Fibroblast of pulmonary artery (primary cell): ENCODE data around the gene PAPSS1.

Source experiments
- DNase-seq: peaks from one replicate; pipeline ENCODE4 v3.0.0-alpha.2; 2010; ENCODE audit warnings: low read depth
- H3K4me3 ChIP-seq: replicated peaks from 2 replicates; pipeline ENCODE4 v1.5.1; 2011; ENCODE audit warnings: low read depth, mild to moderate bottlenecking, control low read depth, low read length, moderate library complexity
- TF ChIP-seq, protein P1 (sequence below): IDR thresholded peaks from 2 replicates; pipeline ENCODE4 v1.5.1; 2011; ENCODE audit warnings: mild to moderate bottlenecking, control low read depth, low read length, inconsistent platforms; ENCODE audit errors: missing control alignments

The PAPSS1 gene

DNA sequence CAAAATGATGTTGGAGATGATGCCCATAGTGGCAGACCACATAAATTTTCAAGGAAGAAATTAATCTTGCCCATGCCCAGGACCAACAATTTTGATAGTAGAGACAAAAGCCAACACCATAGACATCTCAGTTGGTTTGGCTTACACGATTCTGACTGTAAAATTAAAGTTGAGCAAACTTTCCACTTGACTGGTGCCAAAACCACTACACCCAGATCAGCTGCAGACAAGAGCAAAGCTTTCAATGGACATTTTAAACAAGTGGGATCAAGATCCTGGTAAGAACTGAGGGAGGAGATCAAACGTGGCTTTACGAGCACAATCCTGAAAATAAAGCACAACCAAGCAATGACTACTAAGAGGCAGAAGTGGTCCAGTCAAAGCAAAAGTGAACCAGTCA, 90.7 kb downstream of the PAPSS1 start:
- TF ChIP-seq, protein P1, sequence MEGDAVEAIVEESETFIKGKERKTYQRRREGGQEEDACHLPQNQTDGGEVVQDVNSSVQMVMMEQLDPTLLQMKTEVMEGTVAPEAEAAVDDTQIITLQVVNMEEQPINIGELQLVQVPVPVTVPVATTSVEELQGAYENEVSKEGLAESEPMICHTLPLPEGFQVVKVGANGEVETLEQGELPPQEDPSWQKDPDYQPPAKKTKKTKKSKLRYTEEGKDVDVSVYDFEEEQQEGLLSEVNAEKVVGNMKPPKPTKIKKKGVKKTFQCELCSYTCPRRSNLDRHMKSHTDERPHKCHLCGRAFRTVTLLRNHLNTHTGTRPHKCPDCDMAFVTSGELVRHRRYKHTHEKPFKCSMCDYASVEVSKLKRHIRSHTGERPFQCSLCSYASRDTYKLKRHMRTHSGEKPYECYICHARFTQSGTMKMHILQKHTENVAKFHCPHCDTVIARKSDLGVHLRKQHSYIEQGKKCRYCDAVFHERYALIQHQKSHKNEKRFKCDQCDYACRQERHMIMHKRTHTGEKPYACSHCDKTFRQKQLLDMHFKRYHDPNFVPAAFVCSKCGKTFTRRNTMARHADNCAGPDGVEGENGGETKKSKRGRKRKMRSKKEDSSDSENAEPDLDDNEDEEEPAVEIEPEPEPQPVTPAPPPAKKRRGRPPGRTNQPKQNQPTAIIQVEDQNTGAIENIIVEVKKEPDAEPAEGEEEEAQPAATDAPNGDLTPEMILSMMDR = no peak
- no peak for DNase-seq
- H3K4me3 ChIP-seq = no peak overlapping the region

- no peak for DNase-seq
- H3K4me3 ChIP-seq = no peak overlapping the region
- TF ChIP-seq, protein P1 = no peak
Measured at GRCh38 chr4:107625391-107625902, 94.6 kb downstream of the PAPSS1 start.

GRCh38 chr4:107624024-107624423, 96.0 kb downstream of the PAPSS1 start:
- TF ChIP-seq, protein P1 = no peak
- no peak for DNase-seq
- H3K4me3 ChIP-seq = no peak overlapping the region

DNA sequence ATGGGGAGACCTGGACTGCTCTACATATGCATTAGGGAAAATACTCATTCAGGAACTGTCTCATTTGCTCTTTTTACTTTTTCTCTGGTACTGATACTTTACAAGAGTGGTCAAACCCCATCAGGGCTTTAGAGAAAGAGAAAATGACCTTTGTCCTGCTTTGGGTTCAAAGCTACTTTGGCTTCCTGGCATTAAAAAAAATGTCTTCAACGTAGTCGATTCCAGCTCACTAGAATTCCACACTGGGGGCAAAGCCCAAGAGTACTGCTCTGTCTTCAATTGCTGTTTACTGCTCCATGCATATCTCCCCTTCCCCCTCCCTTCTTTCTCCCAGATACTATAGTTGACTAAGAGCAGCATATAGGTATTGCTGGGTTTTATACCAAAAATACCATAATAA, 98.0 kb downstream of the PAPSS1 start:
- DNase-seq = no peak
- H3K4me3 ChIP-seq = no peak overlapping the region
- TF ChIP-seq, protein P1 = no peak

GRCh38 chr4:107619731-107620130, 100.3 kb downstream of the PAPSS1 start:
- H3K4me3 ChIP-seq = no peak overlapping the region
- TF ChIP-seq, protein P1 = no peak
- DNase-seq = no peak

GRCh38 chr4:107619066-107619465, 101.0 kb downstream of the PAPSS1 start:
- H3K4me3 ChIP-seq = no peak overlapping the region
- TF ChIP-seq, protein P1 = no peak
- DNase-seq = peak; percentile 84

DNA sequence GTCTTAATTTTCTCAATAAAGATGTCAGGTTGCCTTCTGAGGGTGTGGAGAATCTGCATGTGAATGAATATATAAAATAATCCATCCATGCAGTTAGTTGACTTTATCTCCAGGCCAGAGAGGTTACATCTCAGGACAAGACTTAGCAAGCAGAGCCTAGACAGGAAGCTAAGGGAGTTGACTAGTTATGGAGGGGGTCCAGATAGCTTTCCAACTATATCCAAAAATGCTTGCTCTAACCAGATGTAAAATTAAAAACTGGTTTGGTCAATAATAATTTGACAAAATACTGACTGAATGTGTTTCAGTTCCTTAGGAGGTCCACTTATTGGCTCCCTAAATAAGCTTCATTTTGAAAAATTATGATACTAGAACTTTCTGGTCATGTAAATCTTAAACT, 101.4 kb downstream of the PAPSS1 start:
- TF ChIP-seq, protein P1 = no peak
- H3K4me3 ChIP-seq = no peak overlapping the region
- no peak for DNase-seq
